HG03039 (cell line): ENCODE results near the gene COASY.
A peak's percentile ranks its signal among the peaks of the same experiment; 100 is the strongest.
"Not testable (repeated sequence)": the region's sequence is repeated elsewhere in the genome, so short reads cannot be mapped to it uniquely, and the experiment has no call there.

Experiments
- ATAC-seq: cut with Tn5 transposase; IDR thresholded peaks from one replicate; pipeline ENCODE4 v1.9.1; 2021; ENCODE audit warnings: mild to moderate bottlenecking, moderate library complexity; ENCODE audit not compliant: unreplicated experiment

Gene COASY

DNA sequence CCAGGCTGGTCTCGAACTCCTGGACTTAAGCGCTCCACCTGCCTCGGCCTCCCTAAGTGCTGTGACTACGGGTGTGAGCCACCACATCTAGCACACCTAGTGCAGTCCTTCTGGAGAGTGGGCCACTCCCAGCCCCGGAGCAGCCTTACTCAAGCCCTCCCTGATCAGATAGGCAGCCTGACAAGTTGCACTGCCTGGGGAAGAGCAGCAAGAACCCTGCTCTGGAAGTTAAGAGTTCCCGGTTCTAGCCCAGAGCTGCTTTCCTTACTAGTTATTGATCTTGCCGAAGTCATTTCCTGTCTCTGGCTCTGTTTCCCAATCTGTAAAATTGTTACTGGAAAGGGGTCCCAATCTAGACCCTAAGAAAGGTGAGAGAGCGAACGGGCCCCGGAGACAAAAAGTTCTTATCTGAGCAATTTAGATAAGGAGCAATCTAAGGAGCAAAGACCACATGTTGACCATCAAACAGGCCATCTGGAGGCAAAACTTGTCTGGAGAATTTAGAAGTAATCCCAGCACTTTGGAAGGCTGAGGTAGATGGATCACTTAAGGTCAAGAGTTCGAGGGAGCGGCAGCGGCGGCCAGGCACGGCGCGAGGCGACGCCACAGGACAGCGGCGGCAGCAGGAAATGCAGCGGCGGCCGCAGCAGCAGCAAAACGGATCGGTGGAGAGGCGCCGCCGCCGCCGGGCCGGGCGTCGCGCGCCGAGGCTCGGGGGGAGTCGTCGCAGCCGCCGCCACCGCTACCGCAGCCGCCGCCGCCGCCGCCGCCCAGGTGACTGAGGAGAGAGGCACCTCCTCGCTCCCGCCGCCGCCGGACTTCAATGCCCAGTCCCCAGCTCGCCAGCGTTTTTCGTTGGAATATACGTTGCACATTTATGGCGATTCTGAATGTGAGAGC lies 30.2 kb upstream of the COASY start:
- ATAC-seq, result no peak

DNA sequence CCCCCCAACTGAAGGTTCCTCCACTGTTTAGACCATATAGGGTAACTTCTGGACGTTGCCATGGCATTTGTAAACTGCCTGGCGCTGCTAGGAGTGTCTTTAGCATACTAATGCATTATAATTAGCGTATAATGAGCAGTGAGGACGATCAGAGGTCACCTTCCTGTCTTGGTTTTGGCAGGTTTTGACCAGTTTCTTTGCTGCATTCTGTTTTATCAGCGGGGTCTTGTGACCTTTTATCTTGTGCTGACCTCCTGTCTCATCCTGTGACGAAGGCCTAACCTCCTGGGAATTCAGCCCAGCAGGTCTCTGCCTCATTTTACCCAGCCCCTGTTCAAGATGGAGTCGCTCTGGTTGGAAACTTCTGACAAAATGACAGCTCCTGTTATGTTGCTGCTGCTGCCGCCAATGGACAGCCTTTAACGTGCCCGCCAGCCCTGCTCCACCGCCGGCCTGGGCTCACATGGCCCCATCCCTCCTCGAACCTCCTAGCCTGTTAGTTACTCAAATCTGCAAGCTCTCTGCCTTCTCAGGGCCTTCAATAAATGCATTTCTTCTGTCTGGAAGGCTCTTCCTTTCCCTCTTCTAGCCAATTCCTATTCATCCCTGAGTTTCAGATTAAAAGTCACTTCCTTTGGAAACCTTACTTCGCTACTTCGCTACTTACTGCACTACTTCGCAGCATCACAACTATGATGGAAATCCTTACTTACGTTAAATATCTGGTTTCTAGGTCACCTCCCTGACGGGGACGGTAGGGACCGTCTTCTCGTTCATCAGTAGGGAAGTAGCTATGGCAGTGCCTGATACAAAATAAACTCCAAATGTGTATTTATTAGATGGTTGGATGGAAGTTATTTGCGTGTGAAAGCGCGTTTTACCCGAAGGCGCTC lies 26.5 kb upstream of the COASY start:
- ATAC-seq, result no peak

DNA sequence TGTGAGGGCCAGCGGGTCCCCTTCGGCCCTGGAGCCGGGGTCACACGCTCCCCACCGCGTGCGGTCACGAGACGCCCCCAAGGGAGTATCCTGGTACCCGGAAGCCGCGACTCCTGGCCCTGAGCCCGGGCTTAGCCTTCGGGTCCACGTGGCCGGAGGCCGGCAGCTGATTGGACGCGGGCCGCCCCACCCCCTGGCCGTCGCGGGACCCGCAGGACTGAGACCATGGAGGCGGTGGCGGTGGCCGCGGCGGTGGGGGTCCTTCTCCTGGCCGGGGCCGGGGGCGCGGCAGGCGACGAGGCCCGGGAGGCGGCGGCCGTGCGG lies 25.9 kb upstream of the COASY start, which contains the start of gene NAGLU:
TSS of gene NAGLU (plus strand) at position 194 of the 324 bp plus-strand sequence. CDS start at position 226, 32 bp downstream.
- peak; percentile 79 for ATAC-seq

DNA sequence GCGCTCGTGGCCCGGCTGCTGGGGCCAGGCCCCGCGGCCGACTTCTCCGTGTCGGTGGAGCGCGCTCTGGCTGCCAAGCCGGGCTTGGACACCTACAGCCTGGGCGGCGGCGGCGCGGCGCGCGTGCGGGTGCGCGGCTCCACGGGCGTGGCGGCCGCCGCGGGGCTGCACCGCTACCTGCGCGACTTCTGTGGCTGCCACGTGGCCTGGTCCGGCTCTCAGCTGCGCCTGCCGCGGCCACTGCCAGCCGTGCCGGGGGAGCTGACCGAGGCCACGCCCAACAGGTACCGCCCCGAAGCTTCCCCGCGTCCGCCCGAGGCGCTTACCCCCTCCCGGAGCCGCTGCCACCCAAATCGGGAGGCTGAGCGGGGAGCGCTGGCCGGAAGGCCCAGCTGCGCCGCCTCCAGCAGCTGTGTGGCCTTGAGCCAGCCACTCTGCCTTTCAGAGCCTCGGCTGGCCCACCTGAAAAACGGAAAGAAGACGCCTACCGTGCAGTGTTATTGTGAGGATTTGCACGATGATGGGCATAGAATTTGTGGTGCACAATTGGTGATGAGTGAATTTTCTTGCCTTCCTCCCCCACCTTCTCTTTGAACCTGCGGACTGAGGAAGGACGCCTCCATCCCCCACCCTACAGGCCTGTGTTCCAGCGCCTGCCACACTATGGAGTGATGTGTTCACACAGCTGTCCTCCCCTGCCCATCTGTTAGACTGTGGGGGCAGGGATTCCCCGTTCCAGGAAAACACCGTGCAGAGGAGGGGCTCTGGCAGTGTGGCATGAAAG lies 25.4 kb upstream of the COASY start:
- peak; percentile 46 for ATAC-seq

DNA sequence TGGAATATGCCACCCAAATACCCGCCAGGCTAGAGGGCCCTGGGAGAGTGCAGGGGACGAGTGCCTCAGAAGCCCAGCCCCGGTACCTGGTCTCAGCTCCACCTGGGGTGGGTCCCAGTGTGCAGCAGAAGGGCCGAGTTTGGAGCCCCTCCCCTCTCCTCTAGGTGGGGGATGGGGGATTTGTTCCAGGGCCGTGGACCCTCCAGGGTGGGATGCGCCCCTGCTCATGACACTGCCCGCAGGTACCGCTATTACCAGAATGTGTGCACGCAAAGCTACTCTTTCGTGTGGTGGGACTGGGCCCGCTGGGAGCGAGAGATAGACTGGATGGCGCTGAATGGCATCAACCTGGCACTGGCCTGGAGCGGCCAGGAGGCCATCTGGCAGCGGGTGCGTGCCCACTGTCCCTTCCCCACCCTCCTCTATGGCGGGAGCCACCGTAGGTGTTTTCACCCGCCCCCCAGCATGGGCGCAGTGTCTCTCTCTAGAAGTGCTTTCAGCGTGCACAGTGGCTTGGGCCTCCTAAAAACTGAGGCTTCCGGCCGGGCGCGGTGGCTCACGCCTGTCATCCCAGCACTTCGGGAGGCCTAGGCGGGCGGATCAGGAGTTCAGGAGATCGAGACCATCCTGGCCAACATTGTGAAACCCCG lies 24.7 kb upstream of the COASY start:
- no peak for ATAC-seq

DNA sequence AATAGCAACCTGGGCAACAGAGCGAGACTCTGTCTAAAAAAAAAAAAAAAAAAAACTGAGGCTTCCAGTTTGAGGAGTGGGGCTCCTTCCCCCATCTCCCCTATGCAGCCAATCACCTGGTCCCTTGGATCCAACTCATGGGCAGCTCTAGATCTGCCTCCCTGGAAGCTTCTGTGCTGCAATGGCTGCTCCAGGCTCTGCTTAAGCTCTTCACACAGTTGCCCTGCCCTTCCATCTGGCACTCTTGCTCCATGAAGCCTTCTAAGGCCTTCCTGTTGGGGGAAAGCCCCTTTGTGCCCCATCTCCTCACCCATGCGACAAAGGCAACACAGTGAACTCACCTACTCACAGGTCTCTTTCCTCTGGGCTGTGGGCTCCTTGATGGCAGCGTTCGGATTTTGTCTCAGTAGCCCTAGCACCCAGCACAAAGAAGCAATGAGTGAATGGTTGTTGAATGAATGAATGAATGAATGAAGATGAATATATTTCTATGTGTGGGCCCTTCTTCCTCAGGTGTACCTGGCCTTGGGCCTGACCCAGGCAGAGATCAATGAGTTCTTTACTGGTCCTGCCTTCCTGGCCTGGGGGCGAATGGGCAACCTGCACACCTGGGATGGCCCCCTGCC lies 24.0 kb upstream of the COASY start:
- no peak for ATAC-seq

DNA sequence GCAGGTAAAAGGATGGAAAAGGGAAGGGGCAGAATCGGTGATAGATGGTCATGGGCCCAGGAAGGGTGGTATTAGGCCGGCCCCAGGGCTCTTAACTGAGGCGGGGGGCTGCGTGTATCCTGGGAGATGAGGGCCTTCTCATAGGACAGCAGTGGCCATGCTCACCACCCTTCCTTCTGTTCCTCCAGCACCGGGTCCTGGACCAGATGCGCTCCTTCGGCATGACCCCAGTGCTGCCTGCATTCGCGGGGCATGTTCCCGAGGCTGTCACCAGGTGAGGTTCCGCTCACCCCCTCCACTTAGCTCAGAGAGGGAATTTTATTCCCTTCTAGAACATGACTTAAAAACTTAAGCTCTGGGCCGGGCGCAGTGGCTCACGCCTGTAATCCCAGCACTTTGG lies 23.5 kb upstream of the COASY start:
- ATAC-seq, result no peak

DNA sequence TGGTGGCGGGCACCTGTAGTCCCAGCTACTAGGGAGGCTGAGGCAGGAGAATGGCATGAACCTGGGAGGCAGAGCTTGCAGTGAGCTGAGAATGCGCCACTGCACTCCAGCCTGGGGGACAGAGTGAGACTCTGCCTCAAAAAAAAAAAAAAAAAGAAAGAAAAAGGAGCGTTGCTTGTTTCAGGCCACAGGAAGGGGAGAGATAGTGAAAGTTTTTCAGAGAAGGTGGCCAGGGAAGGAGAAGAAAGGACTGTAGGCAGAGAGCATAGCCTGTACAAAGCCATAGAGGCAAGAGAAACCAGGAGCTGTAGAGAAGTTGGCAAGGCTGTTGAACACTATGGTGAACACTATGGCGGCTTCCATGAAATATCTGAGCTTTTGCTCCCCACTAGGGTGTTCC lies 21.4 kb upstream of the COASY start:
- not testable (repeated sequence) for ATAC-seq

DNA sequence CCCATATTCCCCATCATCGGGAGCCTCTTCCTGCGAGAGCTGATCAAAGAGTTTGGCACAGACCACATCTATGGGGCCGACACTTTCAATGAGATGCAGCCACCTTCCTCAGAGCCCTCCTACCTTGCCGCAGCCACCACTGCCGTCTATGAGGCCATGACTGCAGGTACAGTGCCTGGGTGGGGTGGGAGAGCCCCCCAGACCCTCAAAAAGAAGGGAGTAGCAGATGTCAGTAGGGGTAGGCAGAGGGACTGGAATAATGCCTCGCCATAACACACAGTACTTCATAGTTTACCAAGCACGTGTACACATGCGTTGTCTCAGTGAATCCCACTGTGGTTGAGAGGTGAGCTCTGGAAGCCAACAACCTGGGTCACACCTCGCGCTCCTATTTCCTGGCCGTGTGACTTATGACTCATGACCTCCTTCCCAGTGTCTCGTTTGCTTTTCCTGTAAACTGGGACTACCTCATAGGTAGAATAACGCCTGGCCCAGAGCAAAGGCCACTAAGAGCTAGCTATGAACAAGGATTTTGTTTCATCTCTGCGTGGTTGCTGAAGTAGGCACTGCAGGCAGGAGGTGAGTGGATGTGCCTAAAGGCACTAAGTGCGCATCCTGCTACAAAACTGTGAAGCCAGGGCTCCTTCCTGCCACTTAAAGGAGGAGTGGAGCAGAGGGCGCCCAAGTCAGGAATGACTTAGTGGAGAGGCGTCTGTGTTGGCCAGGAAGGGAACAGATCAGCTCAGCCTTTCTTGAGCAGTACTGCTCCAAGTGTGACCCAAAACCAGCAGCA lies 20.7 kb upstream of the COASY start:
- ATAC-seq, result no peak

DNA sequence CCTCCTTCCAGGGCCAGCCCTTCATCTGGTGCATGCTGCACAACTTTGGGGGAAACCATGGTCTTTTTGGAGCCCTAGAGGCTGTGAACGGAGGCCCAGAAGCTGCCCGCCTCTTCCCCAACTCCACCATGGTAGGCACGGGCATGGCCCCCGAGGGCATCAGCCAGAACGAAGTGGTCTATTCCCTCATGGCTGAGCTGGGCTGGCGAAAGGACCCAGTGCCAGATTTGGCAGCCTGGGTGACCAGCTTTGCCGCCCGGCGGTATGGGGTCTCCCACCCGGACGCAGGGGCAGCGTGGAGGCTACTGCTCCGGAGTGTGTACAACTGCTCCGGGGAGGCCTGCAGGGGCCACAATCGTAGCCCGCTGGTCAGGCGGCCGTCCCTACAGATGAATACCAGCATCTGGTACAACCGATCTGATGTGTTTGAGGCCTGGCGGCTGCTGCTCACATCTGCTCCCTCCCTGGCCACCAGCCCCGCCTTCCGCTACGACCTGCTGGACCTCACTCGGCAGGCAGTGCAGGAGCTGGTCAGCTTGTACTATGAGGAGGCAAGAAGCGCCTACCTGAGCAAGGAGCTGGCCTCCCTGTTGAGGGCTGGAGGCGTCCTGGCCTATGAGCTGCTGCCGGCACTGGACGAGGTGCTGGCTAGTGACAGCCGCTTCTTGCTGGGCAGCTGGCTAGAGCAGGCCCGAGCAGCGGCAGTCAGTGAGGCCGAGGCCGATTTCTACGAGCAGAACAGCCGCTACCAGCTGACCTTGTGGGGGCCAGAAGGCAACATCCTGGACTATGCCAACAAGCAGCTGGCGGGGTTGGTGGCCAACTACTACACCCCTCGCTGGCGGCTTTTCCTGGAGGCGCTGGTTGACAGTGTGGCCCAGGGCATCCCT lies 18.5 kb upstream of the COASY start:
- no peak for ATAC-seq

DNA sequence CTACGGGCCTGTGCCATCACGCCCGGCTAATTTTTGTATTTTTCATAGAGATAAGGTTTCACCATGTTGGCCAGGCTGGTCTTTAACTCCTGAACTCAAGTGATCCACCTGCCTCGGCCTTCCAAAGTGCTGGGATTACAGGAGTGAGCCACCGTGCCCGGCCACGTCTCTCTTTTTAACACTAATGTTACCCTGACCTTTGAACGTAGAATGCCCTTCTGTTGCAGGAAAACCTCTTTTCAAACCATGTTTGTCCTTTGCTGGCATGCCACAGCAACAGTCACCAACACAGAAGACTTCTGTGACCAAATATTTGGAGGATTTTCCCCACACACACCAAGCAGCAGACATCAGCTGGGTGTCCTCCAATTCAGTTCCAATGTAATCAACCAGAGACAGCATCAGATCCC lies 17.1 kb upstream of the COASY start:
- no peak for ATAC-seq

DNA sequence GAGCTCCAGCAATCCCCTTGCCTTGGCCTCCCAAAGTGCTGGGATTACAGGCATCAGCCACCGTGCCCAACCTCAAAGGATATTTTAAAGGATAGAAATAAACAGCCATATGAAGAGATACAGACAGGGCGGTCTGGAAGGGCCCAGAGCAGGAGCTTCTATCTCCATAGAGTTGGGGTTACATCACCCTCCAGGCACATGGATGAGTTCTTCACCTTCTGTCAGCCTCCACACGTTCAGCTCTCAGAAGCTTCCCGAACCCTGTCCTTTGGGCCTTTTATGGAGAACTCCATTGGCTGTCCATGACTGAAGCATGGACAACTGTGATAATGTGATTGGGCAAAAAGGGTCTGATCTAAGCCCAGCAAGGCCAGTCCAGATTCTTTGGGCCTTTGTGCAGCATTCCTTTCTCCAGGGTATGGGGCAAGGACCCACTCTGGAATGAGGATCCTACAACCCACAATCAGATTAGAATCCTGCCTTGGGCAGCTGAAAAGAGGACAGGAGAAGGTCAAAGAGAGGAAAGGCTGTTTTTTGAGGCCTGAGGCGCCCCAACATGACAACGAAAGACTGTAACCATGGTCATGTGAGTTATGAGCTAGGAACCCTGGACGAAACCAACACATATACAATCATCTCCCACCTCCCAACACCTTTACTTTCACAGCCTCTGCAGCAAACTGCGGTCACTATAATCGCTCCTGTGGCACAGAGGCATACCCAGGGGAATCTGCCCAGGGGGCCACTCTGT lies 16.0 kb upstream of the COASY start:
- ATAC-seq, result not testable (repeated sequence)

DNA sequence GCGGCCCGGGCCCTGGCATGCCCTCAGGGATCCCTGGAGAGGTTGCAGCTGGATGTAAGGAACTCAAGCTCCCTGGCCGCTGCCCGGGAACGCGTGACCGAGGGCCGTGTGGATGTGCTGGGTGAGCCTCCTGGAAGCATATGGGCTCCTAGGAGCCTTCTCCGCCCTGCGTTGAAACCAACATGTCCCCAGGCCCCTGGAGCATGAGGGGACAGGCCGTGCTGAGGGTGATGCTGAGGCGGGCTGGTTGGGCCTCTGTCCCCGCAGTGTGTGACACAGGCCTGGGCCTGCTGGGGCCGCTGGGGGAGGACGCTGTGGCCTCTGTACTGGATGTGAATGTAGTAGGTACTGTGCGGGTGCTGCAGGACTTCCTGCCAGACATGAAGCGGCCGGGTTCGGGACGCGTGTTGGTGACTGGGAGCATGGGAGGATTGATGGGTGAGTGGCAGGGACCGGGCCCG lies 14.9 kb upstream of the COASY start:
- no peak for ATAC-seq

DNA sequence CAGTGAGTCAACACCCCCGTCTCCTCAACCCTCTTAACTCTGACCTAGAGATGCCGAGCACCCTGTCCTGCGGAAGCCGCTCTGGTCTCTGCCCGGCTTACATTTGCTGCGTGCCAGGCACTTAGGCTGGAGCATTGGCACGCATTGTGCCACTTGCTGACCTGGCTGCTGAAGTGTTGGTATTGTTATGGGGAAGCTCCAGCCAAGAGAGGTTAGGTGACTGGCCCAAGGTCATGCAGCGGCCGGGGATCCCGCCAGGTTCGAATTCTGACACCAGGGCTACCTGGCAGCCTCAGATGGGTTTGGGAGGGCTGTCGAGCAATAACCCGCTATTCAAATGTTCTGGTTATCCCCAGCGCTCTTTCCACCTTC lies 14.3 kb upstream of the COASY start:
- no peak for ATAC-seq

DNA sequence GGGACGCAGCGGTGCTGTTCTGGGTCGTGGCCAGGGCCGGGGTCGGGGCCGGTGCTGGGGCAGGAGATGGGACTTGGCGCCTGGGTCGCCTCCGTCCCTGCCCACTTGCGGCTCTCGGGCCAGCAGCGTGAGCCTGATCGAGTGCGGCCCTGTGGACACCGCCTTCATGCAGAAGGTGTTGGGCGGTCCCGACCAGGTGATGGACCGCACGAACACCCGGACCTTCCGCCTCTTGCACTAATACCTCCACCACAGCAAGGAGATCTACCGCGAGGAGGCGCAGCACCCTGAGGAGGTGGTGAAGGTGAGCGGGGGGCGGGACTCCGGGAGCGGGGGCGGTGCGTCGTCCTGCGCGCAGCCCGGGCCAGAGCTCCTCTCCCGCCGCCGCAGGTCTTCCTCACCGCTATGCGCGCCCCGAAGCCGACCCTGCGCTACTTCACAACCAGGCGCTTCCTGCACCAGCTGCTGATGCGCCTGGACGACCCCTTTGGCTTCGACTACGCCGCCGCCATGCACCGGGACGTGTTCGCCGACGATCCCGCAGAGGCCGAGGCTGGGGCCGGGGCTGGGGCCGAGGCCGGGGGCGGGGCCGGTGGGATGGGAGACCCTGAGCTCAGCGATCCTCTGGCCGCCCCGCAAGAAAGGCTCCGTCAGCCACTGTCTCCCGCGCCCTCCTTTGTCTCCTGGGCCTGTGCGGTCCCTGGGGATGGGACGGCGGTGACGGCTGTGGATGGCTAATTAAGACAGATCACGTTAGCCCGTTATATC lies 13.7 kb upstream of the COASY start:
- no peak for ATAC-seq

DNA sequence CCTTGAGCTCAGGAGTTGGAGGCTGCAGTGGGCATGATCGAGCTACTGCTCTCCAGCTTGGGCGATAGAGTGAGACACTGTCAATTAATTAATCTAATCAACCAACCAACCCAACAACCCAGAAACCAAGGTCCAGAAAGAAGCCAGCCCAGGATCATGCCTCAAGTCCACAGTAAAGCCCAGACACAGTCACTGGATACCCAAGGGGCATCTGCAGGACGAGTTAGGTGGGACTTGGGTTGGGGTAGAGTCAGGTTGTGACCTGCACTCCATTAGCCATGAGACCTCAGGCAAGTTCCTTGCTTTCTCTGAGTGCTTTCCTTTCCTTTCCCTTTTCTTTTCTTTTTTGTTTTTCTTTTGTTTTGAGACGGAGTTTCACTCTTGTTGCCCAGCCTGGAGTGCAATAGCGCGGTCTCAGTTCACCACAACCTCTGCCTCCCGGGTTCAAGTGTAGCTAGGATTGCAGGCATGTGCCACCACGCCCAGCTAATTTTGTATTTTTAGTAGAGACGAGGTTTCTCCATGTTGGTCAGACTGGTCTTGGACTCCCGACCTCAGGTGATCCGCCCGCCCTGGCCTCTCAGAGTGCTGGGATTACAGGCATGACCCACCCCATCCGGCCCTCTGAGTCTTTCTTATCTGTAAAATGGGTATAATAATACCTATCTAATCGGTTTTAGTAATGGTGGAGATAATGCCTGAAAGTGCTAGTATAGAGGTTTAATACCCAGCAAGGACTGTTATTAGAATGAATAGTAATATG lies 12.8 kb upstream of the COASY start:
- no peak for ATAC-seq
